ENCODE results near the gene TRIO. TPM values are rescaled to one million over a fixed set of nuclear protein-coding genes. Genes with fewer than 3 reads are reported as not detected.

Gene TRIO
- total RNA-seq, 4 donors from 2014 or later: 67.4 to 103 (median 94.7) TPM

DNA sequence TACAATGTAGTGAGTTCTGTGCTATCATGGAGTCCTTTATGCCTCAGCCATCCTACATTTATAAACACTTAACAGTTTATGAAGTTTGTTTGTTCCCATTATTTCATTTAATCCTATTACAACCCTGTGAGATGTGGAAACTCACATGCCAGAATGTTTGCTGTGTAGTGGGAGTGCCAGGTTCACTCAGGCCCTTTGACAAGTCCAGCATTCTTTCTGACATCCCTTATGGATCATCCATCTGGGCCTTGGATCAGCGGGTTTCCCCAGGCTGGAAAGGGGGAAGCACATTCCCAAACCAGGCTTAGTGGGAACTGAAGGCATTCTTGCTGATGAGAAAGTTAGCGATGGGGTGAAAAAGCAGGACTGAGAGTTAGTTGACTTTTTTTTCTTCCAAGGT is 310.3 kb downstream of the TRIO start:
- H3K4me3 ChIP-seq (replicated peaks in 1 of 3): no peak overlapping the region
- intact Hi-C loops (cut with DNase I): no loop called here
- WGBS, 2 donors: 88 to 91% methylated on average over 2 of the region's 2 CpGs
- H3K27me3 ChIP-seq: no peaks in the 10 kb centered on the region
- no peaks in the 10 kb centered on the region for H3K9me3 ChIP-seq
- DNase-seq: no peak
- peaks cover 10 to 17% of the 10 kb centered on the region in 2 donors for H3K4me1 ChIP-seq
- H3K27ac ChIP-seq: no peak overlapping the region
- TF ChIP-seq POLR2A (IDR thresholded peaks at IDR 0.05) (no peak), CTCF (IDR thresholded peaks at IDR 0.05) (no peak)
- no peaks in the 10 kb centered on the region for H3K36me3 ChIP-seq

DNA sequence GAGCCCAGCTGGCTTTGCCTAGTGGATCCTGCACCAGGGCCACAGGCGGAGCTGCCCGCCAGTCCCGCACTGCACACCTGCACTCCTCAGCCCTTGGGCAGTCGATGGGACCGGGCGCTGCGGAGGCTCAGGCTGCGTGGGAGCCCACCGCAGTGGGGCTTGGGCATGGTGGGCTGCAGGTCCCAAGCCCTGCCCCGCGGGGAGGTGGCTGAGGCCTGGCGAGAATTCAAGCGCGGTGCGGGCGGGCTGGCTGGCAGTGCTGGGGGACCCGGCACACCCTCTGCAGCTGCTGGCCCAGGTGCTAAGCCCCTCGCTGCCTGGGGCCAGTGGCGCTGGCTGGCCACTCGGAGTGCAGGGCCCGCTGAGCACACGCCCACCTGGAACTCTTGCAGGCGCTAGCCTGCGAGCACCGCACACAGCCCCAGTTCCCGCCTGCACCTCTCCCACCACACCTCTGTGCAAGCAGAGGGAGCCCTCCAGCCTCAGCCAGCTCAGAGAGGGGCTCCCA is 312.7 kb downstream of the TRIO start:
- H3K9me3 ChIP-seq: no peaks in the 10 kb centered on the region
- no peaks in the 10 kb centered on the region for H3K27me3 ChIP-seq
- H3K4me3 ChIP-seq (replicated peaks in 1 of 3): no peak overlapping the region
- intact Hi-C loops (cut with DNase I): no loop called here
- no peak overlapping the region for H3K27ac ChIP-seq
- no peak for DNase-seq
- WGBS, 2 donors: 98 to 100% methylated on average over 5 to 18 of the region's 26 CpGs
- TF ChIP-seq POLR2A (IDR thresholded peaks at IDR 0.05): no peak
- no peak for TF ChIP-seq CTCF (IDR thresholded peaks at IDR 0.05)
- peaks cover 3 to 8% of the 10 kb centered on the region in 2 donors for H3K36me3 ChIP-seq
- peaks cover 8 to 9% of the 10 kb centered on the region in 2 donors for H3K4me1 ChIP-seq

DNA sequence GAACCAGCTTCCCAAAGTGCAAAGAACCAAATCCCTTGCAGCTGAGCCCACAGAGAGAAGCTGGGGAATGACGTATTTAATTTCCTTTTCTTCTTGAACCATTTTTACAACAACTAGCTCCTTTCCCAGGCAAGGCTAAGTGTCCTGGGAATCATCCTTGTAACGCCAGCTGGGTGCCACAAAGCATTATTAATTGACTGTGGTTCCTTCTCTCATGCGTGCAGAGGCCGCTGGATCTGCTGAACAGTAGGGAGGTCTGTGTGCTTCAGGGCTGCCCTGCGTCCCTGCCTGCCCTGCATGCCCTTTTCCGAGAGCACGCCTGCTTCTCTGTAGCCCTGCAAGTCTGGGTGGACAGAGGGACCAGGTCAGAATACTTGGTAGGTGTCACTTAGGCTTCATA is 314.3 kb downstream of the TRIO start:
- Histone ChIP-seq H3K4me3 (replicated peaks in 1 of 3) (no peak overlapping the region), H3K36me3 (peaks cover 15 to 17% of the 10 kb centered on the region in 2 donors), H3K27me3 (no peaks in the 10 kb centered on the region), H3K27ac (no peak overlapping the region), H3K4me1 (peaks cover 4 to 6% of the 10 kb centered on the region in 2 donors), H3K9me3 (no peaks in the 10 kb centered on the region)
- 91 to 97% methylated on average over 7 of the region's 7 CpGs for WGBS, 2 donors
- no peak for DNase-seq
- intact Hi-C loops (cut with DNase I): no loop called here
- TF ChIP-seq CTCF (IDR thresholded peaks at IDR 0.05) (no peak), POLR2A (IDR thresholded peaks at IDR 0.05) (no peak)

DNA sequence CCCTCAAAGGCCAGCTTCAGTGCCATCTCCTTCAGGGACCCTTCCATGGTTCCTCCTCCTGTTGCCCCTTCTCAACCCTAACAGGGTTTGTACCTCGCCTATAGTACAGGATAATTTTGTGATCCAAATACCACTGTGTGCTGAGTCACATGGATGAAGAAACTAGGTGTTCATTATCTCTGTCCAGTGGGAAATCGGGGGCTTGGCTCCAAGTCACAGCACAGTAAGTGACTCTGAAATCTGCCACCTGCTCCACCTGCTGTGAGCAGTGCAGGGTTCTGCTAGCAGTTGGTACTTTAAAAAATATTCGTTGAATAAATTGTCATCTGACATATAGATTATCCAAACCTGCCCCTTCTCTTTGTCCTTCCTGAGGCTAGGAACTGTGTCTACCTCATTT is 315.3 kb downstream of the TRIO start:
- intact Hi-C loops (cut with DNase I): no loop called here
- no peaks in the 10 kb centered on the region for H3K27me3 ChIP-seq
- WGBS, 2 donors: 88 to 92% methylated on average over 3 of the region's 3 CpGs
- TF ChIP-seq POLR2A (IDR thresholded peaks at IDR 0.05) (no peak), CTCF (IDR thresholded peaks at IDR 0.05) (no peak)
- peaks cover 22 to 23% of the 10 kb centered on the region in 2 donors for H3K36me3 ChIP-seq
- H3K27ac ChIP-seq: no peak overlapping the region
- no peaks in the 10 kb centered on the region for H3K9me3 ChIP-seq
- H3K4me3 ChIP-seq (replicated peaks in 1 of 3): no peak overlapping the region
- no peak for DNase-seq
- no peaks in the 10 kb centered on the region for H3K4me1 ChIP-seq

GRCh38 chr5:14460844-14461398 is 317.8 kb downstream of the TRIO start:
- Histone ChIP-seq H3K27me3 (no peaks in the 10 kb centered on the region), H3K4me3 (replicated peaks in 1 of 3) (no peak overlapping the region), H3K4me1 (no peaks in the 10 kb centered on the region), H3K9me3 (no peaks in the 10 kb centered on the region), H3K27ac (no peak overlapping the region), H3K36me3 (peaks cover 25 to 27% of the 10 kb centered on the region in 2 donors)
- no peak for TF ChIP-seq CTCF (IDR thresholded peaks at IDR 0.05)
- no peak for TF ChIP-seq POLR2A (IDR thresholded peaks at IDR 0.05)
- intact Hi-C loops (cut with DNase I): no loop called here
- DNase-seq: no peak
- WGBS, 2 donors: 94 to 95% methylated on average over 46 of the region's 46 CpGs
